GF-D8 (cell line): ENCODE data around the gene DNAH2.
A peak's percentile ranks its signal among the peaks of the same experiment; 100 is the strongest.
"Not testable (repeated sequence)": the region's sequence is repeated elsewhere in the genome, so short reads cannot be mapped to it uniquely, and the experiment has no call there.

Experiments
- DNase-seq: peaks from one replicate; lab custom pipeline; 2025; lab: John Stamatoyannopoulos, UW

The DNAH2 gene

GRCh38 chr17:7851438-7852261 lies 134.1 kb downstream of the DNAH2 start:
- peak; percentile 17 for DNase-seq

- DNase-seq: no peak
Observed at GRCh38 chr17:7852262-7852670, 134.7 kb downstream of the DNAH2 start.

GRCh38 chr17:7852919-7853690 lies 135.6 kb downstream of the DNAH2 start:
- DNase-seq: no peak

GRCh38 chr17:7853691-7854038 lies 136.1 kb downstream of the DNAH2 start:
- no peak for DNase-seq

GRCh38 chr17:7854078-7854777 lies 136.7 kb downstream of the DNAH2 start:
- DNase-seq: no peak

GRCh38 chr17:7854851-7855659 lies 137.5 kb downstream of the DNAH2 start, which contains the start of gene TMEM88:
Gene TMEM88, plus strand, starts transcription at chr17:7855066. Its CDS starts 9 bp downstream, at chr17:7855075.
- DNase-seq: no peak

- DNase-seq: no peak
Observed at GRCh38 chr17:7855660-7856010, 138.1 kb downstream of the DNAH2 start.

- DNase-seq: peak; percentile 75
Observed at GRCh38 chr17:7856011-7856810, 138.7 kb downstream of the DNAH2 start.

- DNase-seq: peak; percentile 87
Observed at GRCh38 chr17:7856811-7857712, 139.5 kb downstream of the DNAH2 start, which contains the start of gene NAA38. Gene NAA38, minus strand, starts transcription at chr17:7857559. Its CDS starts 96 bp downstream, at chr17:7857463.

GRCh38 chr17:7857713-7858521 lies 140.4 kb downstream of the DNAH2 start, which contains the start of gene CYB5D1:
Gene CYB5D1, plus strand, starts transcription at chr17:7858003. Its CDS starts 132 bp downstream, at chr17:7858135.
- DNase-seq: peak; percentile 61

- no peak for DNase-seq
Observed at GRCh38 chr17:7858522-7858810, 140.9 kb downstream of the DNAH2 start.

- no peak for DNase-seq
Observed at GRCh38 chr17:7859028-7859427, 141.5 kb downstream of the DNAH2 start.

GRCh38 chr17:7862692-7863437 lies 145.3 kb downstream of the DNAH2 start:
- no peak for DNase-seq

GRCh38 chr17:7864384-7864783 lies 146.8 kb downstream of the DNAH2 start:
- not testable (repeated sequence) for DNase-seq

- DNase-seq: no peak
Observed at GRCh38 chr17:7864995-7865650, 147.6 kb downstream of the DNAH2 start.

- DNase-seq: peak; percentile 62
Observed at GRCh38 chr17:7867881-7868329, 150.4 kb downstream of the DNAH2 start.

- no peak for DNase-seq
Observed at GRCh38 chr17:7873051-7873450, 155.5 kb downstream of the DNAH2 start.
